Muscle of leg (tissue), 16 donors: ENCODE results near the gene HNRNPDL. TPM values are rescaled to one million over a fixed set of nuclear protein-coding genes. Genes with fewer than 3 reads are reported as not detected.
A peak's percentile ranks its signal among the peaks of the same experiment; 100 is the strongest.
"Not testable (repeated sequence)": the region's sequence is repeated elsewhere in the genome, so short reads cannot be mapped to it uniquely, and the experiment has no call there.

Experiments used
- DNase-seq: peaks from one replicate; pipeline ENCODE4 v3.0.0; 2013
- H3K27ac ChIP-seq: one replicate; pipeline ENCODE4 v1.5.1; 2013; ENCODE audit warnings: mild to moderate bottlenecking, low read length, control low read depth
- H3K27me3 ChIP-seq: one replicate; pipeline ENCODE4 v1.6.1; 2013; ENCODE audit warnings: low read length; ENCODE audit not compliant: control insufficient read depth, insufficient read depth
- H3K36me3 ChIP-seq: one replicate; pipeline ENCODE4 v1.6.1; 2013; ENCODE audit warnings: low read length; ENCODE audit not compliant: control insufficient read depth, insufficient read depth
- H3K4me1 ChIP-seq: one replicate; pipeline ENCODE4 v1.6.1; 2013; ENCODE audit warnings: low read length; ENCODE audit not compliant: control insufficient read depth, insufficient read depth
- H3K4me3 ChIP-seq: one replicate; pipeline ENCODE4 v1.5.1; 2013; ENCODE audit warnings: low read length, control low read depth
- H3K9me3 ChIP-seq: replicated peaks from 2 replicates; pipeline ENCODE4 v1.6.1; 2013; ENCODE audit warnings: low read depth, low read length; ENCODE audit not compliant: control insufficient read depth
- WGBS: methylation state at CpG from one replicate; pipeline ENCODE4 v1.1.5; 2013; ENCODE audit warnings: missing lambda C conversion rate; ENCODE audit not compliant: insufficient coverage; 5-methylcytosine and 5-hydroxymethylcytosine counted together
- long read RNA-seq, 11 donors: transcript quantifications; one replicate each; lab custom pipeline, GENCODE V29; 2026
- polyA plus RNA-seq, 8 donors: library from polyadenylated mRNA; unstranded; fragments of 120-200 nt; gene quantifications; one replicate each; pipeline versions ENCODE4 v1.2.1 to v1.2.3, GENCODE V29; 2013; ENCODE audit warnings: inconsistent platforms in 1 of 8, low replicate concordance in 1 of 8; ENCODE audit not compliant: insufficient read length in 8 of 8, insufficient read depth in 1 of 8
- total RNA-seq: library from RNA; stranded (reverse); fragments of 120-200 nt; gene quantifications from one replicate; pipeline ENCODE4 v1.2.4, GENCODE V29; 2013

The HNRNPDL gene
- total RNA-seq (301 TPM), polyA plus RNA-seq (100 to 1,000 TPM; 371 to 445 (median 394) TPM)
- long read RNA-seq, donor 1, transcript HNRNPDL-201 (8 exons, 3,781 nt) = major isoform, 55 of 118 reads
- long read RNA-seq, donor 1, transcript HNRNPDL-202 (9 exons, 1,402 nt) = minor isoform, 6 of 118 reads
- long read RNA-seq, donor 1, transcript HNRNPDL-204 (7 exons, 2,404 nt) = minor isoform, 35 of 118 reads
- long read RNA-seq, donor 1, partial matches to known transcripts = 22 of 118 reads
- long read RNA-seq, donor 1, other reads (novel, unspliced or antisense) = 0 of 118 reads
- long read RNA-seq, donor 2, partial matches to known transcripts = 0 of 3 reads
- long read RNA-seq, donor 2, other reads (novel, unspliced or antisense) = 0 of 3 reads
- long read RNA-seq, donor 3, transcript HNRNPDL-201 (8 exons, 3,781 nt) = major isoform, 115 of 246 reads
- long read RNA-seq, donor 3, transcript HNRNPDL-204 (7 exons, 2,404 nt) = minor isoform, 20 of 246 reads
- long read RNA-seq, donor 3, transcript HNRNPDL-202 (9 exons, 1,402 nt) = minor isoform, 12 of 246 reads
- long read RNA-seq, donor 3, partial matches to known transcripts = 53 of 246 reads
- long read RNA-seq, donor 3, other reads (novel, unspliced or antisense) = 44 of 246 reads
- long read RNA-seq, donor 4, transcript HNRNPDL-201 (8 exons, 3,781 nt) = major isoform, 60 of 121 reads
- long read RNA-seq, donor 4, transcript HNRNPDL-202 (9 exons, 1,402 nt) = minor isoform, 5 of 121 reads
- long read RNA-seq, donor 4, transcript HNRNPDL-204 (7 exons, 2,404 nt) = minor isoform, 8 of 121 reads
- long read RNA-seq, donor 4, partial matches to known transcripts = 47 of 121 reads
- long read RNA-seq, donor 4, other reads (novel, unspliced or antisense) = 0 of 121 reads
- long read RNA-seq, donor 5, transcript HNRNPDL-202 (9 exons, 1,402 nt) = minor isoform, 19 of 600 reads
- long read RNA-seq, donor 5, transcript HNRNPDL-201 (8 exons, 3,781 nt) = major isoform, 226 of 600 reads
- long read RNA-seq, donor 5, transcript HNRNPDL-204 (7 exons, 2,404 nt) = minor isoform, 42 of 600 reads
- long read RNA-seq, donor 5, partial matches to known transcripts = 294 of 600 reads
- long read RNA-seq, donor 5, other reads (novel, unspliced or antisense) = 17 of 600 reads
- long read RNA-seq, donor 6, transcript HNRNPDL-201 (8 exons, 3,781 nt) = major isoform, 169 of 385 reads
- long read RNA-seq, donor 6, transcript HNRNPDL-204 (7 exons, 2,404 nt) = minor isoform, 53 of 385 reads
- long read RNA-seq, donor 6, transcript HNRNPDL-202 (9 exons, 1,402 nt) = minor isoform, 11 of 385 reads
- long read RNA-seq, donor 6, partial matches to known transcripts = 135 of 385 reads
- long read RNA-seq, donor 6, other reads (novel, unspliced or antisense) = 15 of 385 reads
- long read RNA-seq, donor 7, transcript HNRNPDL-201 (8 exons, 3,781 nt) = major isoform, 98 of 264 reads
- long read RNA-seq, donor 7, transcript HNRNPDL-202 (9 exons, 1,402 nt) = minor isoform, 5 of 264 reads
- long read RNA-seq, donor 7, transcript HNRNPDL-204 (7 exons, 2,404 nt) = minor isoform, 29 of 264 reads
- long read RNA-seq, donor 7, partial matches to known transcripts = 132 of 264 reads
- long read RNA-seq, donor 7, other reads (novel, unspliced or antisense) = 0 of 264 reads
- long read RNA-seq, donor 8, transcript HNRNPDL-201 (8 exons, 3,781 nt) = major isoform, 77 of 241 reads
- long read RNA-seq, donor 8, transcript HNRNPDL-202 (9 exons, 1,402 nt) = minor isoform, 5 of 241 reads
- long read RNA-seq, donor 8, transcript HNRNPDL-204 (7 exons, 2,404 nt) = minor isoform, 20 of 241 reads
- long read RNA-seq, donor 8, partial matches to known transcripts = 129 of 241 reads
- long read RNA-seq, donor 8, other reads (novel, unspliced or antisense) = 9 of 241 reads
- long read RNA-seq, donor 9, transcript HNRNPDL-201 (8 exons, 3,781 nt) = major isoform, 72 of 273 reads
- long read RNA-seq, donor 9, transcript HNRNPDL-202 (9 exons, 1,402 nt) = minor isoform, 7 of 273 reads
- long read RNA-seq, donor 9, transcript HNRNPDL-204 (7 exons, 2,404 nt) = minor isoform, 12 of 273 reads
- long read RNA-seq, donor 9, partial matches to known transcripts = 175 of 273 reads
- long read RNA-seq, donor 9, other reads (novel, unspliced or antisense) = 5 of 273 reads
- long read RNA-seq, donor 10, transcript HNRNPDL-201 (8 exons, 3,781 nt) = major isoform, 108 of 323 reads
- long read RNA-seq, donor 10, transcript HNRNPDL-204 (7 exons, 2,404 nt) = minor isoform, 41 of 323 reads
- long read RNA-seq, donor 10, partial matches to known transcripts = 148 of 323 reads
- long read RNA-seq, donor 10, other reads (novel, unspliced or antisense) = 18 of 323 reads
- long read RNA-seq, donor 11, transcript HNRNPDL-204 (7 exons, 2,404 nt) = minor isoform, 19 of 183 reads
- long read RNA-seq, donor 11, transcript HNRNPDL-201 (8 exons, 3,781 nt) = major isoform, 79 of 183 reads
- long read RNA-seq, donor 11, transcript HNRNPDL-202 (9 exons, 1,402 nt) = minor isoform, 14 of 183 reads
- long read RNA-seq, donor 11, partial matches to known transcripts = 63 of 183 reads
- long read RNA-seq, donor 11, other reads (novel, unspliced or antisense) = 5 of 183 reads

DNA sequence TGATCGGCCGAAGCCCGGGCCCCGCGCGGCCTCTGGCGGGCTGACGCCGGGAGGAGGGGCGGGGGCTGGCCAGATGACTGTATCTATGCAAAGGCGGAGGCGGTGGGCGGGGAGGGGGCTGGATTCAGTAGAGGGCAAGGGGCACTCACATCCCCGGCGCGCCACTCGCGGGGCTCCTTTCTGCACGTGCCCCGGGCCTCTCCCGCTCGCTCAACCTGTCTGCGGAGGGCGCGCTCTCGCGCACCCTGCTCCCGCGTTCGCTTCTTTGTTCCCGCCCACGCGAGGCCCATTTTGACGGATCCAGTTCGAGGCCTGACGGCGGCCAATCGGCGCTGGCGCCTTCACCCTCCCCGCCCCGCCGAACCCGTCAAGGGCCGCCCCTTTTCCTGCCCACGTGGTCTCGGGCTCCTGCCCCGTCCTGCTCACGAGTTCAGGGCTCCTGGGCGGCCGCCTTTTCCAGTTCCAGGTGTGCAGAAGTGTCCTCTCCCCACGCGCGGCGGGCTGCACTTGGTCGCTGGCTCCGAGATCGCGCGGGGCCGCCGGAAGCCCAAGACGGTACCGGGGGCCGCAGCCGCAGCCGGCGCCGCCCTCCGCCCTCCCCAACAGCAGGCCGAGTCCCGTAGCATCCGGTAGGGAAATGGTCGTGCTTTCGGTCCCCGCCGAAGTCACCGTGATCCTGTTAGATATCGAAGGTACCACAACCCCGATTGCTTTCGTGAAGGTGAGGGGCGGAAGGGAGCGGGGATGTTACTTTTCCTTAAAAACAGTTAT lies at the start of gene HNRNPDL, which contains the start of gene ENOPH1:
Gene HNRNPDL, minus strand, starts transcription at position 270 of the 771 bp plus-strand sequence. CDS start 772 bp downstream, outside the sequence.
Gene ENOPH1, plus strand, starts transcription at position 398 of the 771 bp plus-strand sequence. Its CDS starts 240 bp downstream, at position 638.
- Histone ChIP-seq H3K4me3 (peak within 1 kb of the TSS; percentile 94), H3K9me3 (no peaks in the 10 kb centered on the region), H3K4me1 (peaks cover 12% of the 10 kb centered on the region), H3K27me3 (no peaks in the 10 kb centered on the region), H3K36me3 (peaks cover 24% of the 10 kb centered on the region), H3K27ac (peak within 1 kb of the TSS; percentile 100)
- 0% methylated on average over 72 of the region's 83 CpGs for WGBS
- DNase-seq = peak; percentile 99

DNA sequence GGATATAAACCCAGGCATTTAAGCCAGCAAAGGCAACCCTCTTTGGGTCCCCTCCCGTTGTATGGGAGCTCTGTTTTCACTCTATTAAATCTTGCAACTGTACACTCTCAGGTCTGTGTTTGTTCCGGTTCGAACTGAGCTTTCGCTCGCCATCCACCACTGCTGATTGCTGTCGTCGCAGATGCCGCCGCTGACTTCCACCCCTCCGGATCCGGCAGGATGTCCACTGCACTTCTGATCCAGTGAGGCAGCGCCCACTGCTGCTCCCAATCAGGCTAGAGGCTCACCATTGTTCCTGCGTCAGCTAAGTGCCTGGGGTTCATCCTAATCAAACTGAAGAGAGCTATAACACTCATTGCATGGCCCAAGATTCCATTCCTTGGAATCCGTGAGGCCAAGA lies 49.3 kb upstream of the HNRNPDL start:
- DNase-seq = no peak
- Histone ChIP-seq H3K27ac (no peak overlapping the region), H3K4me1 (no peaks in the 10 kb centered on the region), H3K36me3 (no peaks in the 10 kb centered on the region), H3K9me3 (no peaks in the 10 kb centered on the region), H3K4me3 (no peak overlapping the region), H3K27me3 (no peaks in the 10 kb centered on the region)
- 97% methylated on average over 13 of the region's 14 CpGs for WGBS

DNA sequence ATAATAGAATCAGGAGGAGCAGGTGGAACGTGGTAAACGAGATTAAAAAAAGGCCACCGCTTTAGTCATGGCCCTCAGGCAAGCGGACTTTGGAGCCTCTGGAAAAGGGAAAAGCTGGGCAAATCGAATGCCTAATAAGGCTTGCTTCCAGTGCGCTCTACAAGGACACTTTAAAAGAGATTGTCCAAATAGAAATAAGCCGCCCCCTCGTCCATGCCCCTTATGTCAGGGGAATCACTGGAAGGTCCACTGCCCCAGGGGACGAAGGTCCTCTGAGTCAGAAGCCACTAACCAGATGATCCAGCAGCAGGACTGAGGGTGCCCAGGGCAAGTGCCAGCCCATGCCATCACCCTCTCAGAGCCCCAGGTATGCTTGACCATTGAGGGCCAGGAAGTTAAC lies 47.2 kb upstream of the HNRNPDL start:
- H3K4me1 ChIP-seq, H3K27me3 ChIP-seq, H3K9me3 ChIP-seq, H3K36me3 ChIP-seq, DNase-seq, H3K27ac ChIP-seq, H3K4me3 ChIP-seq: not testable (repeated sequence)
- 79% methylated on average over 6 of the region's 9 CpGs for WGBS

DNA sequence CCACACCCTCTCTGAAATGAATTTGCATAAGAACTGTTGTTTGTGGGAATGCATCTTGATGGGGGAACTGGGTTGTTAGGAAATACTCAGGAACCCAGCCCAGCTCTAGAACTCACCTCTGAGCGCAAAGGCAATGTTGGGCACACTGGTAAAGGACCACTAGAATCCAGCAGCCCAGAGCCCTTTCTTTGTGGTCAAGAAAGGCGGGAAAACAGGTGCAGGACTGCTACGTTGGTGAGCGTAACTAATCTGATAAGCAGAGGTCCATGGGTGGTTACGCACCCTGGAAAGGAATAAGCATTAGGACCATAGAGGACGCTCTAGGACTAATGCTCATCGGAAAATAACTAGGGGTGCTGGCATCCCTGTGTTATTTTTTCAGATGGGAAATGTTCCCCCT lies 45.7 kb upstream of the HNRNPDL start:
- H3K4me1 ChIP-seq, H3K27me3 ChIP-seq, DNase-seq, H3K36me3 ChIP-seq, H3K27ac ChIP-seq, H3K4me3 ChIP-seq, H3K9me3 ChIP-seq: not testable (repeated sequence)
- WGBS = 100% methylated on average over 2 of the region's 7 CpGs

DNA sequence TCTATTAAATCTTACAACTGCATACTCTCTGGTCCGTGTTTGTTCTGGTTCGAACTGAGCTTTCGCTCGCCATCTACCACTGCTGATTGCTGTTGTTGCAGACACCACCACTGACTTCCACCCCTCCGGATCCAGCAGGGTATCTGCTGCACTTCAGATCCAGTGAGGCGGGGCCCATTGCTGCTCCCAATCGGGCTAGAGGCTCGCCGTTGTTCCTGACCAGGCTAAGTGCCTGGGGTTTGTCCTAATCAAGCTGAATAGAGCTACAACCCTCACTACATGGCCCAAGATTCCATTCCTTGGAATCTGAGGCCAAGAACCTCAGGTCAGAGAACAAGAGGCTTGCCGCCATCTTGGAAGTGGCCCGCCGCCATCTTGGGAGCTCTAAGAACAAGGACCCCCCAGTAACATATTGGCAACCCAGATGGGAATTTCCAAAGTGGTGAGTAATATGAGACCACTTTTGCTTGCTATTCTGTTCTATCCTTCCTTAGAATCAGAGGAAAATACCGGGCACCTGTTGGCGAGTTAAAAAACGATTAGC lies 43.4 kb upstream of the HNRNPDL start:
- Histone ChIP-seq H3K36me3 (no peaks in the 10 kb centered on the region), H3K4me1 (no peaks in the 10 kb centered on the region), H3K9me3 (no peaks in the 10 kb centered on the region), H3K27ac (no peak overlapping the region), H3K27me3 (no peaks in the 10 kb centered on the region), H3K4me3 (no peak overlapping the region)
- DNase-seq = no peak
- WGBS = 98% methylated on average over 9 of the region's 15 CpGs

DNA sequence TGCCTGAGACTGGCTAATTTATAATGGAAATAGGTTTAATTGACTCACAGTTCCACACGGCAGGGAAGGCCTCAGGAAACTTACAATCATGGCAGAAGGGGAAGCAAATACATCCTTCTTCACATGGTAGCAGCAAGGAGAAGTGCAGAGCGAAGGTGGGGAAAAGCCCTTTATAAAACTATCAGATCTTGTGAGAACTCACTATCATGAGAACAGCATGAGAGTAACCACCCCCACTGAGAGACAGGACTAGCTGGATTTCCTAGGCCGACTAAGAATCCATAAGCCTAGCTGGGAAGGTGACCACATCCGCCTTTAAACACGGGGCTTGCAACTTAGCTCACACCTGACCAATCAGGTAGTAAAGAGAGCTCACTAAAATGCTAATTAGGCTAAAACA lies 42.8 kb upstream of the HNRNPDL start:
- not testable (repeated sequence) for H3K27me3 ChIP-seq, H3K9me3 ChIP-seq, H3K4me1 ChIP-seq, H3K27ac ChIP-seq, H3K36me3 ChIP-seq, H3K4me3 ChIP-seq, DNase-seq
- WGBS = no CpG with 5 or more reads among the region's 5 CpGs

DNA sequence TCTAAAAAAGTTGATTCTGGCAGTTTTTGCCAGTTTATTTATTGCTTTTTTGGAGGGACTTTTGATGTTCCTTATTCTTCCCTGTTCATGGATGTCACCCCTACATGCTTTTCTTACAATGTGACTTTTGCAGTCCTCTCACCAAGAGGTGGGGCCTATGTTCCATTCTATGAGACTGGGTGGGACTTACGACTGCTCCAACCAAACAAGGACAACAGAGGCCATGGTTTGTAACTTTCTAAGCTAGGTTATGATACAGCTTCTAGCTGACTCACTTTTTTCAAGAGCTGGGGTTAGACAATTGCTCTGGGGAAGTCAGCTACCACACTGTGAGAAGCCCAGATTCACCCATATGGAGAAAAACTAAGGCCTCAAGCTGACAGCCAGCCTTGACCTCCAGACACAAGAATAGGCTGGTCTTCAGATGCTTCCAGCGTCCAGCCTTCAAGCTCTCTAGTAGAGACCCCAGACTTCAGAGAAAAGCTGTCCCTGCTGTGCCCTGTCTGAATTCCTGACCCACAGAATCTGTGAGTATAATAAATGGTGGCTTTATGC lies 39.6 kb upstream of the HNRNPDL start:
- Histone ChIP-seq H3K9me3 (peaks cover 3% of the 10 kb centered on the region), H3K4me1 (no peaks in the 10 kb centered on the region), H3K36me3 (peaks cover 4% of the 10 kb centered on the region), H3K27ac (no peak overlapping the region), H3K4me3 (no peak overlapping the region), H3K27me3 (no peaks in the 10 kb centered on the region)
- 86% methylated on average over 1 of the region's 2 CpGs for WGBS
- DNase-seq = no peak
